HL-60 (cell line): ENCODE data around the gene MRAS.

Experiments
- GABPA ChIP-seq: IDR thresholded peaks from 2 replicates; pipeline ENCODE4 v1.6.1; 2012; ENCODE audit warnings: low read depth
- TF ChIP-seq, protein P1 (sequence below): IDR thresholded peaks from one replicate; pipeline ENCODE4 v1.5.1; 2011; ENCODE audit warnings: low read length, control low read depth, inconsistent platforms; ENCODE audit not compliant: insufficient read depth

- TF ChIP-seq, protein P1, sequence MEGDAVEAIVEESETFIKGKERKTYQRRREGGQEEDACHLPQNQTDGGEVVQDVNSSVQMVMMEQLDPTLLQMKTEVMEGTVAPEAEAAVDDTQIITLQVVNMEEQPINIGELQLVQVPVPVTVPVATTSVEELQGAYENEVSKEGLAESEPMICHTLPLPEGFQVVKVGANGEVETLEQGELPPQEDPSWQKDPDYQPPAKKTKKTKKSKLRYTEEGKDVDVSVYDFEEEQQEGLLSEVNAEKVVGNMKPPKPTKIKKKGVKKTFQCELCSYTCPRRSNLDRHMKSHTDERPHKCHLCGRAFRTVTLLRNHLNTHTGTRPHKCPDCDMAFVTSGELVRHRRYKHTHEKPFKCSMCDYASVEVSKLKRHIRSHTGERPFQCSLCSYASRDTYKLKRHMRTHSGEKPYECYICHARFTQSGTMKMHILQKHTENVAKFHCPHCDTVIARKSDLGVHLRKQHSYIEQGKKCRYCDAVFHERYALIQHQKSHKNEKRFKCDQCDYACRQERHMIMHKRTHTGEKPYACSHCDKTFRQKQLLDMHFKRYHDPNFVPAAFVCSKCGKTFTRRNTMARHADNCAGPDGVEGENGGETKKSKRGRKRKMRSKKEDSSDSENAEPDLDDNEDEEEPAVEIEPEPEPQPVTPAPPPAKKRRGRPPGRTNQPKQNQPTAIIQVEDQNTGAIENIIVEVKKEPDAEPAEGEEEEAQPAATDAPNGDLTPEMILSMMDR = no peak
- TF ChIP-seq GABPA = no peak
Measured at GRCh38 chr3:138398791-138399575, 50.6 kb downstream of the MRAS start.
